ENCODE measurements around the gene EFCC1. TPM values are rescaled to one million over a fixed set of nuclear protein-coding genes. Genes with fewer than 3 reads are reported as not detected.

Gene EFCC1
- polyA plus RNA-seq, 2 of the 4 experiments (the other 2 are of a cell fraction), result 0.04 TPM; not detected in 1

- no peak for TF ChIP-seq BCL3 (IDR thresholded peaks at IDR 0.05)
- TF ChIP-seq ZC3H11A (IDR thresholded peaks at IDR 0.05), result no peak
- TF ChIP-seq HDAC2 (IDR thresholded peaks at IDR 0.05), result no peak
Observed at GRCh38 chr3:128987302-128988100, 13.6 kb upstream of the EFCC1 start (continued).

DNA sequence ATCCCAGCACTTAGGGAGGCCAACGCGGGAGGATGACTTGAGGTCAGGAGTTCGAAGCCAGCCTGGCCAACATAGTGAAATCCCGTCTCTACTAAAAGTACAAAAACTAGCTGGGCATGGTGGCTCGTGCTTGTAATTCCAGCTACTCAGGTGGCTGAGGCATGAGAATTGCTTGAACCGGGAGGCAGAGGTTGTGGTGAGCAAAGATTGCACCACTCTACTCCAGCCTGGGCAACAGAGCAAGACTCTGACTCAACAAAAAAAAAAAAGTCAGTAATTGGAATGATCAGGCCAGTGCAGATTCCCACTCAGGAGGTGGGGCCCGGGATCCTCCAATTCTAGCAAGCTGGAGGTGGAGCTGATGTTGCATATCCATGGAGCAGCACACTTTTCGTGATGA lies 12.8 kb upstream of the EFCC1 start:
- DNase-seq (ENCODE audit: low read depth in 1 of 2, low spot score in 1 of 2), result no peak

More for the DNA sequence above, 12.8 kb upstream of the EFCC1 start:
- H3K4me2 ChIP-seq, result no peak overlapping the region
- H3K27ac ChIP-seq, result no peak overlapping the region
- FAIRE-seq (no peak), ATAC-seq (no peak)
- CTCF ChIA-PET, result interaction anchor here (0.6 to 1.7 kb wide), 2 partner anchors 18 to 90 kb away, joined by 3 to 10 read pairs; no protein-coding TSS in a partner anchor
- H3K4me1 ChIP-seq, result no peaks in the 10 kb centered on the region
- TF ChIP-seq, protein P1, sequence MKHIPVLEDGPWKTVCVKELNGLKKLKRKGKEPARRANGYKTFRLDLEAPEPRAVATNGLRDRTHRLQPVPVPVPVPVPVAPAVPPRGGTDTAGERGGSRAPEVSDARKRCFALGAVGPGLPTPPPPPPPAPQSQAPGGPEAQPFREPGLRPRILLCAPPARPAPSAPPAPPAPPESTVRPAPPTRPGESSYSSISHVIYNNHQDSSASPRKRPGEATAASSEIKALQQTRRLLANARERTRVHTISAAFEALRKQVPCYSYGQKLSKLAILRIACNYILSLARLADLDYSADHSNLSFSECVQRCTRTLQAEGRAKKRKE (CRISPR knock-in tag; IDR thresholded peaks at IDR 0.05; ENCODE audit: low read depth), result no peak
- TF ChIP-seq NPAS2 (CRISPR knock-in tag; IDR thresholded peaks at IDR 0.05; ENCODE audit: borderline replicate concordance) (no peak), BHLHE40 (IDR thresholded peaks at IDR 0.05; ENCODE audit: low read depth, low read length) (no peak), ZSCAN20 (CRISPR knock-in tag; IDR thresholded peaks at IDR 0.05) (no peak), JUN (IDR thresholded peaks at IDR 0.05) (no peak), MAZ (IDR thresholded peaks at IDR 0.05; ENCODE audit: borderline replicate concordance, low read depth, low read length) (no peak), KDM1A (IDR thresholded peaks at IDR 0.05; ENCODE audit: low read depth) (no peak), CHD4 (IDR thresholded peaks at IDR 0.05; ENCODE audit: borderline replicate concordance) (no peak), HES2 (IDR thresholded peaks at IDR 0.05) (no peak), EP300 (IDR thresholded peaks at IDR 0.05) (no peak), HEYL (CRISPR knock-in tag; IDR thresholded peaks at IDR 0.05) (no peak), REST (IDR thresholded peaks at IDR 0.05) (no peak), EHMT2 (IDR thresholded peaks at IDR 0.05; ENCODE audit: low read depth) (no peak), MAFK (IDR thresholded peaks at IDR 0.05; ENCODE audit: partially characterized antibody) (no peak), MYC (IDR thresholded peaks at IDR 0.05; ENCODE audit: borderline replicate concordance, low read length) (no peak), TP53 (CRISPR knock-in tag; IDR thresholded peaks at IDR 0.05) (no peak), EHF (CRISPR knock-in tag; IDR thresholded peaks at IDR 0.05) (no peak), RAD21 (conservative IDR thresholded peaks at IDR 0.05 in 1 of 2, IDR thresholded peaks at IDR 0.05 in 1 of 2) (no peak)
- TF ChIP-seq, protein P2, sequence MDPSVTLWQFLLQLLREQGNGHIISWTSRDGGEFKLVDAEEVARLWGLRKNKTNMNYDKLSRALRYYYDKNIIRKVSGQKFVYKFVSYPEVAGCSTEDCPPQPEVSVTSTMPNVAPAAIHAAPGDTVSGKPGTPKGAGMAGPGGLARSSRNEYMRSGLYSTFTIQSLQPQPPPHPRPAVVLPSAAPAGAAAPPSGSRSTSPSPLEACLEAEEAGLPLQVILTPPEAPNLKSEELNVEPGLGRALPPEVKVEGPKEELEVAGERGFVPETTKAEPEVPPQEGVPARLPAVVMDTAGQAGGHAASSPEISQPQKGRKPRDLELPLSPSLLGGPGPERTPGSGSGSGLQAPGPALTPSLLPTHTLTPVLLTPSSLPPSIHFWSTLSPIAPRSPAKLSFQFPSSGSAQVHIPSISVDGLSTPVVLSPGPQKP (IDR thresholded peaks at IDR 0.05; ENCODE audit: low read depth, low read length), result no peak
- no peaks in the 10 kb centered on the region for H3K9me3 ChIP-seq
- POLR2A ChIA-PET, result no interaction called here
- WGBS (ENCODE audit: missing lambda C conversion rate), result 77% methylated on average over 8 of the region's 8 CpGs
- no peak overlapping the region for H3K4me3 ChIP-seq
